ENCODE data around the gene FUZ.

DNA sequence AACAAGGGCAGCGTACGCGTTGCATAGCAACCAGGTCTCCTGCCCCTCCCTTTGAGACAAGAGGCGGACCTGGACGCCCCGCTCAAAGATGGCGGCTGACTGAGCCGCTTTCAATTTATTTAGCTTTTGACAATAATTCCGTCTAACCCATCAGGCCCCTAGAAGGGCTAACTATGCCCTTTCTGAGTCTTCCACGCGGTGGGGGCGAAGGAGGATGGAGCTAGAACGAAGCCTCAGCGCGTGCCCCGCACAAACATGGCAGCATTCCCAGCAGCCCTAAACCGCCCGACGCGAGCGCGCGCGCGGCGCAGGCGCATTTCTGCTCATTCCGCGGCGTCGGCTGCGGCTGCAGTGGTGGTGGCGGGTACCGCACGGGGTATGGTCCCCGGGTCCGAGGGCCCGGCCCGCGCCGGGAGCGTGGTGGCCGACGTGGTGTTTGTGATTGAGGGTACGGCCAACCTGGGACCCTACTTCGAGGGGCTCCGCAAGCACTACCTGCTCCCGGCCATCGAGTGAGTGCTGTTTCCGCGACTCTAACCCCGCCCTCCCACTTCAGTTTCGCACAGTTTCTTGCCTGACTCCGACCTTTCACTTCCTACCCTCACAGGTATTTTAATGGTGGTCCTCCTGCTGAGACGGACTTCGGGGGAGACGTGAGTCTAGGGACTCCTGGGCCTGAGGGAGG, 5.0 kb upstream of the FUZ start, which contains the start of gene MED25:
- TF ChIP-seq RCOR1 (IDR thresholded peaks at IDR 0.05; ENCODE audit: low read length) (no peak), SIN3A (IDR thresholded peaks at IDR 0.05; ENCODE audit: borderline replicate concordance, low read depth, low read length) (peak; percentile 50; the same call in 1 of the 2 replicates), POLR2AphosphoS5 (IDR thresholded peaks at IDR 0.05; ENCODE audit: low read depth, low read length) (peak; percentile 74), EP300 (IDR thresholded peaks at IDR 0.05; ENCODE audit: borderline replicate concordance in 1 of 2, low read depth in 1 of 2, low read length in 1 of 2) (no peak), YY1 (IDR thresholded peaks at IDR 0.05; ENCODE audit: low read depth) (peak; percentile 99), GATA2 (CRISPR knock-in tag; IDR thresholded peaks at IDR 0.05) (no peak)
- TF ChIP-seq, protein P1, sequence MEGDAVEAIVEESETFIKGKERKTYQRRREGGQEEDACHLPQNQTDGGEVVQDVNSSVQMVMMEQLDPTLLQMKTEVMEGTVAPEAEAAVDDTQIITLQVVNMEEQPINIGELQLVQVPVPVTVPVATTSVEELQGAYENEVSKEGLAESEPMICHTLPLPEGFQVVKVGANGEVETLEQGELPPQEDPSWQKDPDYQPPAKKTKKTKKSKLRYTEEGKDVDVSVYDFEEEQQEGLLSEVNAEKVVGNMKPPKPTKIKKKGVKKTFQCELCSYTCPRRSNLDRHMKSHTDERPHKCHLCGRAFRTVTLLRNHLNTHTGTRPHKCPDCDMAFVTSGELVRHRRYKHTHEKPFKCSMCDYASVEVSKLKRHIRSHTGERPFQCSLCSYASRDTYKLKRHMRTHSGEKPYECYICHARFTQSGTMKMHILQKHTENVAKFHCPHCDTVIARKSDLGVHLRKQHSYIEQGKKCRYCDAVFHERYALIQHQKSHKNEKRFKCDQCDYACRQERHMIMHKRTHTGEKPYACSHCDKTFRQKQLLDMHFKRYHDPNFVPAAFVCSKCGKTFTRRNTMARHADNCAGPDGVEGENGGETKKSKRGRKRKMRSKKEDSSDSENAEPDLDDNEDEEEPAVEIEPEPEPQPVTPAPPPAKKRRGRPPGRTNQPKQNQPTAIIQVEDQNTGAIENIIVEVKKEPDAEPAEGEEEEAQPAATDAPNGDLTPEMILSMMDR (IDR thresholded peaks at IDR 0.05) = no peak
- TF ChIP-seq, protein P2, sequence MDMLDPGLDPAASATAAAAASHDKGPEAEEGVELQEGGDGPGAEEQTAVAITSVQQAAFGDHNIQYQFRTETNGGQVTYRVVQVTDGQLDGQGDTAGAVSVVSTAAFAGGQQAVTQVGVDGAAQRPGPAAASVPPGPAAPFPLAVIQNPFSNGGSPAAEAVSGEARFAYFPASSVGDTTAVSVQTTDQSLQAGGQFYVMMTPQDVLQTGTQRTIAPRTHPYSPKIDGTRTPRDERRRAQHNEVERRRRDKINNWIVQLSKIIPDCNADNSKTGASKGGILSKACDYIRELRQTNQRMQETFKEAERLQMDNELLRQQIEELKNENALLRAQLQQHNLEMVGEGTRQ (IDR thresholded peaks at IDR 0.05; ENCODE audit: borderline replicate concordance, low read depth, low read length) = no peak

Measured in SK-N-SH (cell line).